GM12878 (cell line): ENCODE measurements around the gene SLC17A6. TPM values are rescaled to one million over a fixed set of nuclear protein-coding genes. Genes with fewer than 3 reads are reported as not detected.

Source experiments
- ATAC-seq: fragments of 200-7000 bp; cut with Tn5 transposase; 3 replicates; pipeline ENCODE4 v1.9.1; 2020; ENCODE audit warnings: mild to moderate bottlenecking, moderate library complexity
- BruUV-seq: library from RNA; stranded (reverse); fragments of 400-500 nt; replicated peaks from 2 replicates; lab custom pipeline; 2021; lab: Mats Ljungman, UMichigan
- CTCF ChIA-PET: fragments of 300-600 bp; sonication (Branson Sonifier 250); formaldehyde crosslinking; extraction: SDS; loops from one replicate; lab custom pipeline; 2021; ENCODE audit warnings: inconsistent platforms; lab: Yijun Ruan, JAX
- POLR2A ChIA-PET: fragments of 350-600 bp; formaldehyde crosslinking; extraction: SDS; loops from one replicate; lab custom pipeline; 2021; ENCODE audit warnings: inconsistent platforms; lab: Charles Lee
- RAD21 ChIA-PET: fragments of 300-600 bp; sonication (Branson Sonifier 250); formaldehyde crosslinking; loops from one replicate; lab custom pipeline; 2023; ENCODE audit warnings: antibody characterized with exemption; ENCODE audit not compliant: unreplicated experiment; lab: Charles Lee
- SMC1A ChIA-PET: fragments of 300-600 bp; sonication (Branson Sonifier 250); formaldehyde crosslinking; loops from one replicate; lab custom pipeline; 2023; ENCODE audit not compliant: unreplicated experiment, uncharacterized antibody; lab: Charles Lee
- DNase-seq: peaks from one replicate; pipeline ENCODE4 v3.0.0-alpha.2; 2011; ENCODE audit warnings: low read depth, low spot score
- FAIRE-seq: peaks from 3 replicates; lab custom pipeline; 2011; peaks lifted over from hg19 to GRCh38; lab: Jason Lieb, UNC
- H2AFZ ChIP-seq: 2 replicates; pipeline ENCODE4 v1.6.0; 2011; ENCODE audit warnings: low read depth, low read length, control low read depth; ENCODE audit not compliant: control insufficient read depth
- H3K27ac ChIP-seq: 2 replicates; pipeline ENCODE4 v1.5.1; 2011; ENCODE audit warnings: control low read depth; ENCODE audit not compliant: control insufficient read depth, insufficient read depth
- H3K27me3 ChIP-seq, 2 experiments: replicated peaks in 1 of 2; 2 replicates each; pipeline versions ENCODE4 v1.6.0 to v1.6.1; 2011; ENCODE audit warnings: low read length in 1 of 2; ENCODE audit not compliant: control insufficient read depth in 2 of 2, insufficient read depth in 2 of 2
- H3K36me3 ChIP-seq, 2 experiments: 2 replicates each; pipeline ENCODE4 v1.5.1; 2011; ENCODE audit warnings: low read length in 1 of 2; ENCODE audit not compliant: control insufficient read depth in 2 of 2, insufficient read depth in 2 of 2
- H3K4me1 ChIP-seq: 2 replicates; pipeline ENCODE4 v1.6.1; 2011; ENCODE audit warnings: mild to moderate bottlenecking, low read length, moderate library complexity, mixed read lengths; ENCODE audit not compliant: control insufficient read depth, insufficient read depth
- H3K4me2 ChIP-seq: 2 replicates; pipeline ENCODE4 v1.6.0; 2011; ENCODE audit warnings: control low read depth; ENCODE audit not compliant: control insufficient read depth, insufficient read depth
- H3K4me3 ChIP-seq: fragments of 200-600 bp; sonication (generic); 2 replicates; pipeline ENCODE4 v1.5.1; 2016
- H3K79me2 ChIP-seq: 2 replicates; pipeline ENCODE4 v1.6.0; 2011; ENCODE audit warnings: low read length; ENCODE audit not compliant: control insufficient read depth, insufficient read depth
- H3K9ac ChIP-seq: 2 replicates; pipeline ENCODE4 v1.8.0; 2011; ENCODE audit warnings: low read length, control low read depth, mixed read lengths; ENCODE audit not compliant: control insufficient read depth, insufficient read depth
- H3K9me3 ChIP-seq: replicated peaks from 3 replicates; pipeline ENCODE4 v1.5.1; 2011; ENCODE audit warnings: mild to moderate bottlenecking, low read length; ENCODE audit not compliant: control insufficient read depth, insufficient read depth
- H4K20me1 ChIP-seq: 2 replicates; pipeline ENCODE4 v1.6.0; 2011; ENCODE audit not compliant: control insufficient read depth, insufficient read depth
- BCLAF1 ChIP-seq: fragments of 450-650 bp; IDR thresholded peaks from 2 replicates; pipeline ENCODE4 v1.6.1; 2017; ENCODE audit warnings: antibody characterized with exemption, mild to moderate bottlenecking, moderate library complexity
- BMI1 ChIP-seq: fragments of 450-650 bp; IDR thresholded peaks from 2 replicates; pipeline ENCODE4 v1.6.1; 2016; ENCODE audit warnings: mild to moderate bottlenecking, moderate library complexity, borderline replicate concordance
- CUX1 ChIP-seq: IDR thresholded peaks from 2 replicates; pipeline ENCODE4 v1.6.1; 2012; ENCODE audit warnings: improper control_type of control experiment, low read depth, low read length; ENCODE audit not compliant: insufficient replicate concordance
- EED ChIP-seq: sonication (generic); IDR thresholded peaks from 2 replicates; pipeline ENCODE4 v1.6.1; 2016; ENCODE audit warnings: antibody characterized with exemption, low read depth
- EGR1 ChIP-seq, 2 experiments: IDR thresholded peaks; 1 replicate in 1 of 2; 2 replicates in 1 of 2; pipeline ENCODE4 v1.6.1; 2011 to 2012; ENCODE audit warnings: low read depth in 2 of 2, low read length in 2 of 2, borderline replicate concordance in 1 of 2, mild to moderate bottlenecking in 1 of 2, moderate library complexity in 1 of 2
- KDM1A ChIP-seq: fragments of 200-600 bp; sonication (generic); IDR thresholded peaks from 2 replicates; pipeline ENCODE4 v1.6.1; 2016; ENCODE audit warnings: borderline replicate concordance
- SP1 ChIP-seq: IDR thresholded peaks from one replicate; pipeline ENCODE4 v1.6.1; 2011; ENCODE audit warnings: low read depth, low read length
- WGBS: methylation state at CpG from one replicate; pipeline ENCODE4 v1.1.6; 2016; ENCODE audit warnings: low lambda C conversion rate; ENCODE audit not compliant: insufficient replicate concordance, insufficient coverage; ENCODE audit errors: missing lambda C conversion rate; 5-methylcytosine and 5-hydroxymethylcytosine counted together
- in situ Hi-C: fragments of 300-500 bp; cut with MboI; formaldehyde crosslinking; loops from 9 replicates; pipeline ENCODE4 v1.14.3; 2018; ENCODE audit warnings: mixed read lengths
- intact Hi-C: fragments of 100-400 bp; cut with micrococcal nuclease; formaldehyde crosslinking; loops from one replicate; pipeline ENCODE4 v1.14.2; 2022; ENCODE audit not compliant: unreplicated experiment
- polyA plus RNA-seq, 11 experiments: library from polyadenylated mRNA; depleted of rRNA in 4 of 11; unstranded in 6 of 11; stranded (reverse) in 5 of 11; fragments of >200 nt; fragmentation: Nextera tagmentation in 4 of 11; fragmentation: Illumina TruSeq in 1 of 11; extraction: Ambion mirVana in 4 of 11; extraction: Trizol in 1 of 11; gene quantifications; 1 replicate in 1 of 11; 2 replicates in 10 of 11; pipeline versions ENCODE4 v1.2.1 to v1.2.3, GENCODE V29; 2011 to 2016; ENCODE audit warnings: inconsistent platforms in 2 of 11, missing spikeins in 2 of 11, low read depth in 1 of 11
- total RNA-seq, 4 experiments: library from RNA; depleted of rRNA in 3 of 4; stranded (reverse); fragments of >200 nt in 3 of 4; fragmentation: Illumina TruSeq in 1 of 4; extraction: Trizol in 1 of 4; gene quantifications; 2 replicates each; pipeline versions ENCODE4 v1.2.1 to v1.2.3, GENCODE V29; 2013 to 2021
- TF ChIP-seq, protein P1 (sequence below), 3 experiments: IDR thresholded peaks in 2 of 3; conservative IDR thresholded peaks in 1 of 3; 2 replicates each; pipeline ENCODE4 v1.5.1; 2011; ENCODE audit warnings: low read depth in 3 of 3, low read length in 3 of 3, mild to moderate bottlenecking in 3 of 3, control low read depth in 2 of 3, moderate library complexity in 2 of 3, inconsistent platforms in 1 of 3, mixed read lengths in 1 of 3; ENCODE audit not compliant: control insufficient read depth in 2 of 3, insufficient read depth in 1 of 3; ENCODE audit errors: extremely low read depth in 1 of 3
- TF ChIP-seq, protein P2 (sequence below): IDR thresholded peaks from 2 replicates; pipeline ENCODE4 v1.6.1; 2011; ENCODE audit warnings: borderline replicate concordance, low read depth, mild to moderate bottlenecking, moderate library complexity, low read length; ENCODE audit not compliant: insufficient read depth, poor library complexity, severe bottlenecking

Gene SLC17A6
- total and polyA plus RNA-seq, 10 of the 15 experiments (the other 5 are each of a cell fraction or from before 2014, with no cell fraction given), result not detected

GRCh38 chr11:22416462-22416861 lies 78.3 kb downstream of the SLC17A6 start:
- TF ChIP-seq BCLAF1 (no peak), KDM1A (no peak), EGR1 (IDR thresholded peaks at IDR 0.05; ENCODE audit: borderline replicate concordance in 1 of 2, low read depth in 2 of 2, low read length in 2 of 2) (no peak), SP1 (no peak), BMI1 (no peak), EED (no peak), CUX1 (no peak)
- TF ChIP-seq, protein P1, sequence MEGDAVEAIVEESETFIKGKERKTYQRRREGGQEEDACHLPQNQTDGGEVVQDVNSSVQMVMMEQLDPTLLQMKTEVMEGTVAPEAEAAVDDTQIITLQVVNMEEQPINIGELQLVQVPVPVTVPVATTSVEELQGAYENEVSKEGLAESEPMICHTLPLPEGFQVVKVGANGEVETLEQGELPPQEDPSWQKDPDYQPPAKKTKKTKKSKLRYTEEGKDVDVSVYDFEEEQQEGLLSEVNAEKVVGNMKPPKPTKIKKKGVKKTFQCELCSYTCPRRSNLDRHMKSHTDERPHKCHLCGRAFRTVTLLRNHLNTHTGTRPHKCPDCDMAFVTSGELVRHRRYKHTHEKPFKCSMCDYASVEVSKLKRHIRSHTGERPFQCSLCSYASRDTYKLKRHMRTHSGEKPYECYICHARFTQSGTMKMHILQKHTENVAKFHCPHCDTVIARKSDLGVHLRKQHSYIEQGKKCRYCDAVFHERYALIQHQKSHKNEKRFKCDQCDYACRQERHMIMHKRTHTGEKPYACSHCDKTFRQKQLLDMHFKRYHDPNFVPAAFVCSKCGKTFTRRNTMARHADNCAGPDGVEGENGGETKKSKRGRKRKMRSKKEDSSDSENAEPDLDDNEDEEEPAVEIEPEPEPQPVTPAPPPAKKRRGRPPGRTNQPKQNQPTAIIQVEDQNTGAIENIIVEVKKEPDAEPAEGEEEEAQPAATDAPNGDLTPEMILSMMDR (IDR thresholded peaks at IDR 0.05 in 2 of 3, conservative IDR thresholded peaks at IDR 0.05 in 1 of 3; ENCODE audit: control insufficient read depth in 2 of 3, extremely low read depth in 1 of 3, insufficient read depth in 1 of 3, low read depth in 3 of 3, low read length in 3 of 3), result no peak
- TF ChIP-seq, protein P2, sequence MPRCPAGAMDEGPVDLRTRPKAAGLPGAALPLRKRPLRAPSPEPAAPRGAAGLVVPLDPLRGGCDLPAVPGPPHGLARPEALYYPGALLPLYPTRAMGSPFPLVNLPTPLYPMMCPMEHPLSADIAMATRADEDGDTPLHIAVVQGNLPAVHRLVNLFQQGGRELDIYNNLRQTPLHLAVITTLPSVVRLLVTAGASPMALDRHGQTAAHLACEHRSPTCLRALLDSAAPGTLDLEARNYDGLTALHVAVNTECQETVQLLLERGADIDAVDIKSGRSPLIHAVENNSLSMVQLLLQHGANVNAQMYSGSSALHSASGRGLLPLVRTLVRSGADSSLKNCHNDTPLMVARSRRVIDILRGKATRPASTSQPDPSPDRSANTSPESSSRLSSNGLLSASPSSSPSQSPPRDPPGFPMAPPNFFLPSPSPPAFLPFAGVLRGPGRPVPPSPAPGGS, result no peak
- TF ChIP-seq, all 136 proteins: peak for 0
- H3K79me2 ChIP-seq, result no peaks in the 10 kb centered on the region
- no peaks in the 10 kb centered on the region for H3K4me1 ChIP-seq
- RAD21 ChIA-PET, result no interaction called here
- no peaks in the 10 kb centered on the region for H4K20me1 ChIP-seq
- BruUV-seq, result no TSS peak
- DNase-seq (no peak), ATAC-seq (no peak), FAIRE-seq (no peak)
- in situ Hi-C loops, result no loop called here
- SMC1A ChIA-PET, result no interaction called here
- no peak overlapping the region for H2AFZ ChIP-seq
- no peak overlapping the region for H3K27ac ChIP-seq
- H3K9me3 ChIP-seq, result no peaks in the 10 kb centered on the region
- POLR2A ChIA-PET, result no interaction called here
- no peak overlapping the region for H3K4me2 ChIP-seq
- no peak overlapping the region for H3K9ac ChIP-seq
- intact Hi-C loops, result no loop called here
- no peak overlapping the region for H3K4me3 ChIP-seq
- no peaks in the 10 kb centered on the region for H3K36me3 ChIP-seq
- CTCF ChIA-PET, result no interaction called here
- 0 out of 4 replicates have a peak, but pooled peaks cover 0 to 2% of the 10 kb centered on the region in 2 experiments for H3K27me3 ChIP-seq
- WGBS, result 8% methylated on average over 4 of the region's 4 CpGs
